Left ventricle myocardium inferior (tissue), 1 donor: ENCODE measurements around the gene MARS2. TPM values are rescaled to one million over a fixed set of nuclear protein-coding genes. Genes with fewer than 3 reads are reported as not detected.
"Not testable (repeated sequence)": the region's sequence is repeated elsewhere in the genome, so short reads cannot be mapped to it uniquely, and the experiment has no call there.

Experiments used
- DNase-seq: peaks from one replicate; pipeline ENCODE4 v3.0.0-alpha.2; 2020
- H3K27ac ChIP-seq: fragments of 200-600 bp; replicated peaks from 2 replicates; pipeline ENCODE4 v1.8.0; 2021
- H3K27me3 ChIP-seq: fragments of 200-600 bp; 2 replicates; pipeline ENCODE4 v1.8.0; 2021; ENCODE audit warnings: low read depth
- H3K36me3 ChIP-seq: fragments of 200-600 bp; 2 replicates; pipeline ENCODE4 v1.8.0; 2021
- H3K4me1 ChIP-seq: fragments of 200-600 bp; 2 replicates; pipeline ENCODE4 v1.8.0; 2021
- H3K4me3 ChIP-seq: fragments of 200-600 bp; 2 replicates; pipeline ENCODE4 v1.8.0; 2021; ENCODE audit warnings: mild to moderate bottlenecking, moderate library complexity
- H3K9me3 ChIP-seq: fragments of 200-600 bp; replicated peaks from 2 replicates; pipeline ENCODE4 v1.8.0; 2021
- intact Hi-C: fragments of 100-400 bp; cut with micrococcal nuclease; formaldehyde crosslinking; loops from one replicate; pipeline ENCODE4 v1.11.0; 2022
- total RNA-seq: library from RNA; stranded (reverse); fragmentation: NEBNext Ultra II Directional; extraction: Animal tissue kit (Norgen Biotek cat#: 25700); gene quantifications from one replicate; pipeline ENCODE4 v1.2.1, GENCODE V29; 2021
- TF ChIP-seq, protein P1 (sequence below): fragments of 200-600 bp; IDR thresholded peaks from 2 replicates; pipeline ENCODE4 v1.8.0; 2021; ENCODE audit warnings: antibody characterized with exemption, mild to moderate bottlenecking, borderline replicate concordance
- donor health status: DM: no; HTN: yes; CAD: no; lungs with severe emphysema.

Gene MARS2
- total RNA-seq, 1 donor from 2014 or later = 7.2 TPM

DNA sequence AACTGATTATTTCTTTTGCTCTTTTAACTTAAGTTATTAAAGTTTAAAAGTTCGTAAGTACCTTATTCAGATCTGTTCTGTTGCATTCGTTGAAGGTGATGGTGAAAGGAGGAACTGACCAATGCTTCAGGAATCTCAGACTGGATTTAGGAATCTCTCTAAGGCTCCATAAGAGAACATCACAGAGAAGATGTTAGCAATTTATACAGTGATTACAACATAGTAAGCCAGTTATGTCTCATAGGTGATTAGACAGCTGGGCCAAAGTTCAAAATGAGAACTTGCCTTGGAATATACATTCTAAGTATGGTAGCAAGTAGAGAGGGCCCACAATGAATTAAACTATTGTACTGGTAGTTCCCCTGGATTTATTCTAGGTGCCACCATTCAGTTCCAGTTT lies 3.2 kb downstream of the MARS2 start:
- Histone ChIP-seq H3K27ac (no peak overlapping the region), H3K36me3 (no peaks in the 10 kb centered on the region), H3K4me1 (peaks cover 48% of the 10 kb centered on the region), H3K27me3 (no peaks in the 10 kb centered on the region), H3K4me3 (peak overlapping the region; percentile 84), H3K9me3 (no peaks in the 10 kb centered on the region)
- TF ChIP-seq, protein P1, sequence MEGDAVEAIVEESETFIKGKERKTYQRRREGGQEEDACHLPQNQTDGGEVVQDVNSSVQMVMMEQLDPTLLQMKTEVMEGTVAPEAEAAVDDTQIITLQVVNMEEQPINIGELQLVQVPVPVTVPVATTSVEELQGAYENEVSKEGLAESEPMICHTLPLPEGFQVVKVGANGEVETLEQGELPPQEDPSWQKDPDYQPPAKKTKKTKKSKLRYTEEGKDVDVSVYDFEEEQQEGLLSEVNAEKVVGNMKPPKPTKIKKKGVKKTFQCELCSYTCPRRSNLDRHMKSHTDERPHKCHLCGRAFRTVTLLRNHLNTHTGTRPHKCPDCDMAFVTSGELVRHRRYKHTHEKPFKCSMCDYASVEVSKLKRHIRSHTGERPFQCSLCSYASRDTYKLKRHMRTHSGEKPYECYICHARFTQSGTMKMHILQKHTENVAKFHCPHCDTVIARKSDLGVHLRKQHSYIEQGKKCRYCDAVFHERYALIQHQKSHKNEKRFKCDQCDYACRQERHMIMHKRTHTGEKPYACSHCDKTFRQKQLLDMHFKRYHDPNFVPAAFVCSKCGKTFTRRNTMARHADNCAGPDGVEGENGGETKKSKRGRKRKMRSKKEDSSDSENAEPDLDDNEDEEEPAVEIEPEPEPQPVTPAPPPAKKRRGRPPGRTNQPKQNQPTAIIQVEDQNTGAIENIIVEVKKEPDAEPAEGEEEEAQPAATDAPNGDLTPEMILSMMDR = no peak
- no peak for DNase-seq
- intact Hi-C loops = loop anchor here (5.0 kb wide), 1 partner anchor 69 kb away; no protein-coding TSS in a partner anchor

DNA sequence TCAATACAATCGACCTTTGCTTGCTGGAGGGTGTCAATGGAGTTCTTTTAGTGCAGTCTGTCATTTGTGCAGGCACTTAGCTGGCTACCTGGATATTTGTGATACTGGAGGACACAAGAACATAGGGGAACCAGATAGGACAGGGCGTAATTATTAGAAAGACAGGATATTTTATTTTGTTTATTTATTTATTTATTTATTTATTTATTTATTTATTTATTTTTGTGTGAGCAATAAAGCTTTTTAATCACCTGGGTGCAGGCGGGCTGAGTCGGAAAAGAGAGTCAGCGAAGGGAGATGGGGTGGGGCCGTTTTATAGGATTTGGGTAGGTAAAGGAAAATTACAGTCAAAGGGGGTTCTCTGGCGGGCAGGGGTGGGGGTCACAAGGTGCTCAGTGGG lies 4.0 kb downstream of the MARS2 start:
- not testable (repeated sequence) for H3K36me3 ChIP-seq, H3K27ac ChIP-seq, DNase-seq, H3K4me3 ChIP-seq, H3K27me3 ChIP-seq, H3K9me3 ChIP-seq
- intact Hi-C loops = loop anchor here (5.0 kb wide), 1 partner anchor 68 kb away; no protein-coding TSS in a partner anchor
- H3K4me1 ChIP-seq = peaks cover 47% of the 10 kb centered on the region

DNA sequence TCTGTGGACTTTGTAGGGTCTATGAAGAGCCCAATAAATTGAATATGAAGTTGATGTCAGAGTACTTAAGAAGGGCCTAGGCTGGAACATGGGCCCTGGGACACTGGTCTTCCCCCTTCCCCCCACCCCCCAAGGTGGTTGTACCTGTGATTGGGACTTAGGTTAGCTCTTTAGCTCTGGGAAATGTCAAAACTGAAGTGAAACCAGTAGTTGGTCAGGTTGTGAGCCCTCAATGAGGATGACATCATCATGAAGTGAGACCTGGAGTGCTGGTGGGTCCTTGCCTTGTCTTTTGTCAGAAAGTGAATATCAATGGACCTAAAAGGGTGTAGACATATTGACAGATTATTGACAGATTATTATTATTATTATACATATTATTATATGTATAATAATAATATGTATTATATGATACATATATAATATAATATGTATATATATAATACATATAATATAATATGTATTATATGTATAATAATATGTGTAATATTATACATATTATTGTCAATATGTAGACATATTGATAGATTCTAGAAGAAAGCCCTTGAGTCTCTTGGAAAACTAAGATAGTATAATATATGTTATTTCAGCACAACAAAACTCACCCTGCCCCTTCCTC lies 5.4 kb downstream of the MARS2 start:
- H3K27ac ChIP-seq = no peak overlapping the region
- H3K4me3 ChIP-seq = no peak overlapping the region
- TF ChIP-seq, protein P1 = no peak
- H3K4me1 ChIP-seq = peaks cover 36% of the 10 kb centered on the region
- H3K36me3 ChIP-seq = no peaks in the 10 kb centered on the region
- H3K9me3 ChIP-seq = no peaks in the 10 kb centered on the region
- intact Hi-C loops = no loop called here
- DNase-seq = no peak
- H3K27me3 ChIP-seq = no peaks in the 10 kb centered on the region

DNA sequence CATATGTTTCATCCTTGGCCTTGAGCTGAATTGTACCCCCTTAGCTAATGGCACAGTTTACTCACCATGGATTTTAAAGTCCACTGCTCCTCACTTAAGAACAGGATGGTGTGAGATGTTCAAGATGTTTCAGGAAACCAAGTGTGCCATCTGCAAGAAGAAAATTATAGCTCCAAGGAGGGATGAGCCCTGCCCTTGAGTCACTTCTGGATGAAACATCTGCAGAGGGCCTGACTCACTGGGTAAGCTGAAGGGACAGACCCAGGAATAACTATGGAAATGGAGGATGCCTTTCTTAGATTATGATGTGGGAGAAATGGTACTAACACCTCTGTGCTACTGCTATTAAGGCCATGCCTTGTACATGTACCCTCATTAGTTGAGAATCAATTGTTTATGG lies 6.4 kb downstream of the MARS2 start:
- intact Hi-C loops = no loop called here
- Histone ChIP-seq H3K9me3 (no peaks in the 10 kb centered on the region), H3K27me3 (no peaks in the 10 kb centered on the region), H3K36me3 (no peaks in the 10 kb centered on the region), H3K4me3 (no peak overlapping the region), H3K4me1 (peaks cover 26% of the 10 kb centered on the region), H3K27ac (no peak overlapping the region)
- TF ChIP-seq, protein P1 = no peak
- no peak for DNase-seq

DNA sequence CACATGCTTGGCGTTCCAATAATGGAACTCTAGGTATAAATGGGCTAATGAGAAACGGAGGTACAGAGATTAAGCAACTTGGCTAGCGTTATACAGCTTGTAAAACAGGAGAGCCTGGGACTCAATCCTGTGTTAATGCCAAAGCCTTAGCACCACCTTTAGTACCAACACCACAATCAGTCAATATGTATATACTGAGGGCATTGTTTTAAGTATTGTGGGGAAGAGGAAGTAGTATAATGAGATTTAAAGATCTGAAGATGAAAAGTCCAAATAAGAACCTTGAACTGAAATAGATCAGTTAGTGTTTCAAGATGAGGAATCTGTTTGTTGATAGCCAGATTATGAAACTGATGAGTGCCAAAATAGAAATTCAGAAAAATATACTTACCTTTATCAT lies 8.1 kb downstream of the MARS2 start:
- H3K4me3 ChIP-seq = no peak overlapping the region
- no peaks in the 10 kb centered on the region for H3K9me3 ChIP-seq
- DNase-seq = no peak
- intact Hi-C loops = no loop called here
- H3K27me3 ChIP-seq = no peaks in the 10 kb centered on the region
- H3K36me3 ChIP-seq = no peaks in the 10 kb centered on the region
- TF ChIP-seq, protein P1 = no peak
- no peak overlapping the region for H3K27ac ChIP-seq
- peaks cover 9% of the 10 kb centered on the region for H3K4me1 ChIP-seq

DNA sequence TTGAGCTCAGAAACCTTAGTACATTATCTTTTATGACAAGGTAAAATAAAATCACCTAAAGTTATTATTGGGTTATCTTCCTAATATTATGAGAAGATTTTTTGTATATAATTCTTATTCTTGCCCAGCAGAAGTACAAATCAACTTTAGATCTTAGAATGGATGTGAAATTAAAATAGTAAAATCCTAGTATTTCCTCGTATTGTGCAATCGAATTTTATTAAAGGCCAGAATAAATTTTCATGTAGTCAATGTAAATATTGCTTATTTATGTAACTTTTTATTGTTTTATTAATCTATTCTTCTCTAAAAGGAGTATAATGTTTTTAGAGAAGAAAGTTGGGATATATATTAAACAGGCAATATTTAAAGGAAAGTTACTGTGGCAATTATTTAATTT lies 12.7 kb downstream of the MARS2 start:
- intact Hi-C loops = no loop called here
- Histone ChIP-seq H3K27ac (no peak overlapping the region), H3K27me3 (no peaks in the 10 kb centered on the region), H3K36me3 (no peaks in the 10 kb centered on the region), H3K4me1 (peaks cover 10% of the 10 kb centered on the region), H3K9me3 (no peaks in the 10 kb centered on the region), H3K4me3 (no peak overlapping the region)
- DNase-seq = no peak
- TF ChIP-seq, protein P1 = no peak
